T-helper 22 cell (primary cell): ENCODE measurements around the gene MIAT.
"Not testable (repeated sequence)": the region's sequence is repeated elsewhere in the genome, so short reads cannot be mapped to it uniquely, and the experiment has no call there.

ENCODE experiments used
- DNase-seq: peaks from one replicate; pipeline ENCODE4 v3.0.0-alpha.2; 2020; ENCODE audit warnings: low read depth

MIAT gene

GRCh38 chr22:26700462-26700861, 43.1 kb downstream of the MIAT start:
- DNase-seq, result no peak

- no peak for DNase-seq
Observed at GRCh38 chr22:26700886-26701285, 43.5 kb downstream of the MIAT start.

DNA sequence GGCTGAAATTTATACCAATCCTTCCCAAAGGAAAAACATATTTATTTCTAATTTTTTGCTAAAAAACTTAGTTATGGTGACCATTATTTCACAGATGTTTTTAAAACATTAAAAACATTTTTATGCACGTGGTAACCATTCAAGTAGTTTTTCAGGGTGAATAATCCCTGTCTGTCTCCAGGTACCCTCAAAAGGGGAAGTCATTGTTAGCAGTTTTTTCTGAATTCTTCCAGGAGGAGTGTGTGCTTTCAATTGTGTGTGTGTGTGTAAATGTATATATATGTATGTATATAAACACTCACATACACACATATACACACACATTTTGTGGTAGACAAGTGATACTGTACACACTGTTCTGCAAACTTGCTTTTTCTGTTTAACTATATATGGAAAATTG, 43.9 kb downstream of the MIAT start:
- no peak for DNase-seq

DNA sequence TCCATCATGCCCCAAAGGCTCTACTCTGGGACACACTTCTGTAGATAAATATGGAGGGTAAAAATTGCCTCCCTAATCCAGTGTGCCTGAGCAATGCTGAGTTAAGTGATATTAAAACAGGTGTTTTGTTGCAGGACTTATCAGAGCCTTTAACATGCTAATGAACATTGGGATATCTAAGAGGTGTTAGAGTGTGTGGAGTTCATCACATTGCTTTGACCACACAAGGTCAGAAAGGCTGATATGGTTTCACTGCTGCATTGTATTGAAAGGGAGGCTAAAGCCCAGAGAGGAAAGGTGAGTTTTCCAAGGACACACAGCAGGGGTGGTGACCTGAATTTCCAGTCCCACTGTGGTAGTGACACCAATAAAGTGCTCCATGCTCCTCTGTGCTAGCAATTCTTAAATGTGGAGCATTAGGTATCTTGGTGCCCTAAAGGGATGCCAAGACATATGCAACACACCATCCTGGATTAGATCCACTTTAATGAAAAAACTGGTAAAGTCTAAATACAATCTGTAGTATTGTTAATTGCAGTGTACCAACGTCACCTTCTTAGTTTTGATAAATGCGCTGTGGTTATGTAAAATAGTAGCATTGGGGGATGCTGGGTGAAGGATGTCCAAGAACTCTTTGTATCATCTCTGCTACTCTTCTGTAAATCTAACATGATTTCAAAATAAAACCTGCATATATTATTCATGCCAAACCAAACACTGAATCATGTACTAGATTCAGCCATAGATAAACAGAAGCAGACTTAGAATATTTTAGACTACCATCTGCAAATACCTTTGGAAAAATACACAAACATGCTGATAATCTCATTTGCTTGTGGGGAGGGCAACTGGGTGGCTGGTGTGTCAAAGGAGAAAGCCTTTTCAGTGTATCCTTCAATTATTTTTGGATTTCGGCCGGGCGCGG, 45.8 kb downstream of the MIAT start:
- no peak for DNase-seq

DNA sequence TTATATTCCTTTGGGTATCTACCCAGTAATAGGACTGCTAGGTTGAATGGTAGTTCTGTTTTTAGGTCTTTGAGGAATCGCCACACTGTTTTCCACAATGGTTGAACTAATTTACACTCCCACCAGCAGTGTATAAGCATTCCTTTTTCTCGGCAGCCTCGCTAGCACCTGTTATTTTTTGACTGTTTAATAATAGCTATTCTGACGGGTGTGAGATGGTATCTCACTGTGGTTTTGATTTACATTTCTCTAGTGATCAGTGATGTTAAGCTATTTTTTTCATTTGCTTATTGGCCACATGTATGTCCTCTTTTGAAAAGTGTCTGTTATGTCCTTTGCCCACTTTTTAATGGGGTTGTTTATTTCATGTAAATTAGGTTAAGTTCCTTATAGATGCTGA, 48.0 kb downstream of the MIAT start:
- not testable (repeated sequence) for DNase-seq

DNA sequence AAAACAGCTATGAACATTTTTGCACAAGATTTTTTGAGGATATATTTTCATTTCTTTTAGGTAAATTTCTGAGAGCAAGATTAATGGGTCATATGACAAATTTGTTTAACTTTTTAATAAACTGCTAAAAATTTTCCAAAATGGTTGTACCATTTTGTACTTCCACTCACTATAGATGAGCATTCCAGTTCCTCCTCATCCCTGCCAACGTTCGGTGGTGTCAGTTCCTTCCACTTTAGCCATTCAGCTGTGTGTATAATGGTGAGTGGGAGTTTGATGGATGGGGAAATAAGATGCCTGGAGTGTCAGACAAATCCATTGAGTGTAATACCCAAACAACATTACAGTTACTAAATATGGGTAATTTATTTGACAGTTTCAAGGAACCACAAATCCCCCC, 49.7 kb downstream of the MIAT start:
- DNase-seq, result no peak

GRCh38 chr22:26707581-26707980, 50.2 kb downstream of the MIAT start:
- DNase-seq, result no peak

DNA sequence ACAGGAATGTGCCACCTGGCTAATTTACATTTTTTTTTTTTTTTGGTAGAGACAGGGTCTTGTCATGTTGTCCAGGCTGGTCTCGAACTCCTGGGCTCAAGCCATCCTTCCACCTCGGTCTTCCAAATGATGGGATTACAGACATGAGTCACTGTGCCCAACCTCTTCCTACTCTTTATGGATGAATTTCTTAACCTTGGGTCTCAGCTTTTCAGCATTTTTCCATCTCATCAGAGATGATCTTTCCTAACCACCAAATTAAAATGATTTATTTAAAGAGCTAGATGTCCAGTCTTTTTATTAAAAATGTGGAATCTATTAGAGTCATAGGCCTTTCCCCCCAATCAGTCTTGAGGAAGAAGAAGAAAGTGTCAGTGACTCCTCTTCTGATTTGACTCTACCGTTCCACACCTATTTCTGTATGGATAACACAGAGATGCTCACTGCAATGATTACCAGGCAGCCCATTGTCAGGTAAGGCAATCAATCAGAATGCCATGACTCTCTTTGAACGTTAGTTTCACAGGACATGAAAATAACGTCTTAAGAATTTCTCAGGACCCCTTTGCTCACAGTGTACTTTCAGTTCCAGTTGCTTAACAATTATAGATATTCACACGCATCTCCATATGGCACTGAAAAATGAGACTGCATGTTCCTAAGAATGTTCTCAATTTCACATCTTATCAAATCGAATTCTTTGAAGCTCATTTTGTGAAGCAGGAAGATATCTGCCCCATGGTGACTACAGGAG, 51.0 kb downstream of the MIAT start:
- DNase-seq, result no peak

DNA sequence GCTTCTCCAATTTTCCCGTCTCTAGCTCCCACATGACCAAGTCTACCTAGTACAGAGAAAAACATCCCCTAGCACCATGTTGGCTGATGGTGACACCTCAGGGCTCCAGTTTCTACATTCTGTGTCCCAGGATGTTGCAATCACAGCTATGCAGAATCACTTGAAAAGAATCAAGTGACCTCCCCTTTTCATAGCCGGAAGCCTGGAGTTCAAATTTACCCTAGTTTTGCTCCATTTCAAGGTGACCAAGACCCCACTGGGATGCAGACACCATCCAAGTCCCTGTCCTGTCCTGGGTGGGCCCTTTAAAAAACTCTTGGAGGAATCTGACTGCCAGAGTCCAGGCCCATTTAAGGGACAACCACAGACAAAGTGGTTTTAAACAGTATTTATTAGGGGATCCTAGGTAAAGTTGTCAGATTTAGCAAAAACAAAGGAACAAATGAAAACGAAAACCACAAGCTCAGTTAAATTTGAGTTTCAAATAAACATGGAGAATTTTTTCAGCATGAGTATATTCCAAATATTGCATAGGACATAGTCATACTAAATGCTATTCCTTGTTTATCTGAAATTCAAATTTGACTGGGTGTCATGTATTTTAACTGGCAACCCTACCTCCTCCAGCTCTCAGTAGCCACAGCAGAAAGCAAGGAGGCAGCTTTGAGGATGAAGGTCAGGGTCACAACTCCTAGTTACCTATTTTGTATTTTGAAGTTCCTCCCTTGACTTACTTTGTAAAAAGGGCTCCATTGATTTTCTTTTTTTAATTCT, 52.4 kb downstream of the MIAT start:
- DNase-seq, result no peak

- DNase-seq, result no peak
Observed at GRCh38 chr22:26711205-26711963, 54.0 kb downstream of the MIAT start.

DNA sequence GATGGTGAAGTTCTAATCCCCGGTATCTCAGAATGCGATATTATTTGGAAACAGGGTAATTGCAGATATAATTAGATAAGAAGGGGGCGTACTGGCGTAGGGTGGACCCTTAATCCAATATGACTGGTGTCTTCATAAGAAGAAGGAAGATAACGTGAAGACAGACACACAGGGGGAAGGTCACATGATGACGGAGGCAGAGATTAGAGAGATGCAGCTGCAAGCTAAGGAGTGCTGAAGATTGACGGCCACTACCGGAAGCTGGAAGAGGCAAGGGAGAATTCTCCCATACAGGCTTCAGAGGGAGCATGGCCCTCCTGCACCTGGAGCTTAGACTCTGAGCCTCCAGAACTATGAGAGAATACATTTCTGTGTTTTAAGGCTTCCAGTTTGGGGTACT, 54.8 kb downstream of the MIAT start:
- no peak for DNase-seq

DNA sequence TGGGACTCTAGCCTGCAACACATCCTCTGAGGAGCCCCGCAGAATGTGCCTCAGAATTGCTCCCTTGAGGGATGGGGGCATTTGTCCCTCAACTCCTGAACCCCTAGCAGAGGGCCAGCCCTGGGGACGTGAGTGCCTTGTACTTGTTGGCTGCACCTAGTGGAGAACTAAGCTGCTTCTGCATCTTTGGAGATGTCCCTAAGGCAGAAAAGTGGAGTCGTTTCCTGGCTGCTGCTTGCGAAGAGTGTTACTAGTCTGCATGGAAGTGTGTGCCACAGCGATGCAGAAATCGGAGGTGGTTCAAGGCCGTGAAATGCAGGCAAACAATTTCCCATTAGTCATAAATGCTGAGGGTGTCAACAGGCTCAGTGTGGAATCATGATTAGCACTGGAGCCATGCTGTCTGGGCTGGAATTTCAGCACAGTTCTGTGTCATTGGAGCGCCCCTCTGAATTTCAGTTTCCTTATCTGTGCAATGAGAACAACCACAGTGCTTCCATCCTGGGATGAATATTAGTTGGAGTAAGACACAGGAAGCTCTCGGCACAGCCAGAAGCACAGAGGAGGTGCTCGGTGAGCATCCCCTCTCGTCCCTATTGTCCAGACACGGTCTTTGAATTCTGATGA, 56.5 kb downstream of the MIAT start:
- DNase-seq, result no peak

GRCh38 chr22:26714971-26715370, 57.6 kb downstream of the MIAT start:
- no peak for DNase-seq

DNA sequence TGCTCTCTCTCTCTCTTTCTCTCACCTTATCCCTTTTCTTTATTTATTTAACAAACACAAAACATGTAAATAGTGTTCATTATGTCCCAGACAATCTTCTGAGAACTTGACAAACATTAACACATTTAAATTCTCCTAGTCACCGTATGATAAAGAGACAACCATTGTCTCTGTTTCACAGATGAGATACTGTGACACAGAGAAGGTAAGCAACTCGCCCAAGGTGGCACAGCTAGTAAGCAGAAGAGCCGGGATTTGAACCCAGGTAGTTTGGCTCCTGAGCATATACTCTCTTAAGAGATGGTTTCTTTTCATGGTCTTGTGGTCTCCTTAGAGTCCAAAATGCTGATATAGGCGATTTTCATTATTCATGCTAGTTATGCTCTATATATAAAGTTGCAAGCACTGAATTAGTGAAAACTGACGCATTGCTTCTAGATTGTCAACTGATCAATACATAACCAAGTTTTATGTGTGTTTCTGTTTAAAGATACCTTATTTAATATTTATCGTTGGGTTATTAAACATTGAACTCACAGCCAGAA, 58.1 kb downstream of the MIAT start:
- DNase-seq, result no peak

DNA sequence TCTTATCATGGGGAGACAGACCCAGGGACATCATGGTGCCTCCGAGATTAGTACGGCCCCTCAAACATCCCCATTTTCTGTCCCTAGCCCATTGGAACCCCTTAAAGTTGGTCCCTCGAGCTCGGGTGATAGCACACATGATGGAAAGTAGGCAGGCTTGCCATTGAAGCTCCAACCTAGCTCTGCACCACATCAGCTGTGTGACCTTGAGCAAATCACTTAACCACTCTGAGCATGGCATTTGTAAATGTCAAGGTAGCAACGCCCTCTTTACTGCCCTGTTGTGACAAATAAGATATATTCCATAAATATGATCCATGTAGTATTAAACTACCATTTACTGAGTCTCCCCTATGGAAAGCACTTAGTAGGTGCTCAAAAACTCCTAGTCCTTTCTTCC, 61.1 kb downstream of the MIAT start:
- no peak for DNase-seq

- no peak for DNase-seq
Observed at GRCh38 chr22:26718905-26719304, 61.5 kb downstream of the MIAT start.

DNA sequence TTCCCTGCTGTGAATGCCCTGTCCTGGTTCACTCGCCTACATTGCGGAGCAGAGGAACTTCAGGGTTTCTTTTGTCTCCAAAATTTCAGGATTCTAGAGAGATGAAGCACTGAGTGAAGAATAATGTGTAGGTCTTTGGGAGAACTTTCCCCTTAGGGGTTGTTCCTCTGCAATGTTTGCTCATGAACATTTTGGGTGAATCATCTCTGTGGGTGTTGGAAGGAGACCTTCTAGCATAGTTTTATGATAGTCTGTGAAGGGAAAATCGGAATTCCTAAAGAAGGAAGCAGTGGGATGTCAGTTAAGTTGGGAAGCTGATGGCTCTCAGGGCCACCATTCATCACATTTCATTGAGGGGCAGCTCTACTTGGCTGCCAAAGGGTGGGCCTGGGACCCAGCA, 64.8 kb downstream of the MIAT start:
- no peak for DNase-seq

DNA sequence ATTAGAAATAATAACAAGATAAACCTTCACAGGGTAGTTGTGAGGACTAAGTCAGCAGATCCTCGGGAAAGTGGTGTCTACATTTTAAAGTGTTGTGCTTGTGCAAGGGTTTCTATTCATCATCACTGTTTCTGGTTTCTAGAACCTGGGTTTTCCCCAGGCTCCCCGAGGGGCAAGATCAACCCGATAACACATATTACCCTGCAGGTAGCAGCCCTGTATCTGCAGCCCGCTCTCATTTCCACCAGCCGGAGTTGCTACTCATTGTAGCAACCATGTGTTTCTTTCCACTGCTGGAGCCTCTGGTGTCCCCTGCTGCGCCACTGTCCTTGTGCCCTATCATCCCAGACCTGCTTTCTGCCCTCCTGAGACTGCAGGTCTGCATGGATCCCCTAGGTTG, 67.0 kb downstream of the MIAT start:
- DNase-seq, result no peak

GRCh38 chr22:26725012-26725676, 67.8 kb downstream of the MIAT start:
- DNase-seq, result no peak
